Neural cell (in vitro differentiated cells): ENCODE measurements around the gene ERCC5. TPM values are rescaled to one million over a fixed set of nuclear protein-coding genes. Genes with fewer than 3 reads are reported as not detected.
A peak's percentile ranks its signal among the peaks of the same experiment; 100 is the strongest.

Experiments used
- H2AFZ ChIP-seq: fragments of 200-600, 300-800 bp; sonication (generic), shearing (Covaris generic); 2 replicates; pipeline ENCODE4 v1.6.0; 2014; ENCODE audit warnings: low read depth, mild to moderate bottlenecking, antibody characterized with exemption, low read length, moderate library complexity
- H3F3A ChIP-seq: fragments of 200-600 bp; shearing (Covaris generic); 2 replicates; pipeline ENCODE4 v1.6.1; 2016; ENCODE audit warnings: mild to moderate bottlenecking, moderate library complexity, mixed read lengths, antibody characterized with exemption, low read length; ENCODE audit not compliant: insufficient read depth, poor library complexity, severe bottlenecking
- H3K27ac ChIP-seq: fragments of 200-600, 300-800 bp; sonication (generic), shearing (Covaris generic); 2 replicates; pipeline ENCODE4 v1.5.1; 2014; ENCODE audit warnings: mild to moderate bottlenecking, low read length, moderate library complexity
- H3K27me3 ChIP-seq: fragments of 300-800, 200-600 bp; sonication (generic), shearing (Covaris generic); 2 replicates; pipeline ENCODE4 v1.6.0; 2014; ENCODE audit warnings: mild to moderate bottlenecking, low read depth, low read length, moderate library complexity; ENCODE audit not compliant: insufficient read depth
- H3K36me3 ChIP-seq: fragments of 300-800, 200-600 bp; sonication (generic), shearing (Covaris generic); 2 replicates; pipeline ENCODE4 v1.5.1; 2014; ENCODE audit warnings: mild to moderate bottlenecking, antibody characterized with exemption, low read length, moderate library complexity; ENCODE audit not compliant: insufficient read depth
- H3K4me2 ChIP-seq: fragments of 300-800, 200-600 bp; sonication (generic), shearing (Covaris generic); 2 replicates; pipeline ENCODE4 v1.6.0; 2014; ENCODE audit warnings: mild to moderate bottlenecking, low read length
- H3K4me3 ChIP-seq: fragments of 300-800, 200-600 bp; sonication (generic), shearing (Covaris generic); 2 replicates; pipeline ENCODE4 v1.5.1; 2014; ENCODE audit warnings: mild to moderate bottlenecking, low read length, moderate library complexity
- H3K79me2 ChIP-seq: fragments of 200-600 bp; shearing (Covaris generic); replicated peaks from 2 replicates; pipeline ENCODE4 v1.6.0; 2014; ENCODE audit warnings: mild to moderate bottlenecking, low read length, moderate library complexity; ENCODE audit not compliant: insufficient read depth
- H3K9ac ChIP-seq: fragments of 300-800, 200-600 bp; sonication (generic), shearing (Covaris generic); 2 replicates; pipeline ENCODE4 v1.6.1; 2016; ENCODE audit warnings: mild to moderate bottlenecking, low read length, mixed read lengths
- H3K9me2 ChIP-seq: fragments of 200-600 bp; shearing (Covaris generic); 2 replicates; pipeline ENCODE4 v1.6.1; 2016; ENCODE audit warnings: mild to moderate bottlenecking, low read length, mixed read lengths; ENCODE audit not compliant: insufficient read depth
- H3K9me3 ChIP-seq: fragments of 200-600, 300-800 bp; sonication (generic), shearing (Covaris generic); 2 replicates; pipeline ENCODE4 v1.6.1; 2016; ENCODE audit warnings: mild to moderate bottlenecking, mixed run types, low read length, moderate library complexity, mixed read lengths
- H4K20me1 ChIP-seq: fragments of 200-600 bp; shearing (Covaris generic); 2 replicates; pipeline ENCODE4 v1.6.1; 2016; ENCODE audit warnings: mild to moderate bottlenecking, mixed run types; ENCODE audit not compliant: insufficient read depth
- CTCF ChIP-seq: fragments of 450-650 bp; IDR thresholded peaks from 2 replicates; pipeline ENCODE4 v1.5.1; 2014; ENCODE audit warnings: antibody characterized with exemption, mild to moderate bottlenecking, moderate library complexity; ENCODE audit not compliant: poor library complexity, severe bottlenecking
- EZH2 ChIP-seq: fragments of 200-600, 300-800 bp; shearing (Covaris generic), sonication (generic); IDR thresholded peaks from 2 replicates; pipeline ENCODE4 v1.6.1; 2014; ENCODE audit warnings: antibody characterized with exemption, low read length, borderline replicate concordance, mild to moderate bottlenecking; ENCODE audit not compliant: insufficient read depth, poor library complexity, severe bottlenecking
- MXI1 ChIP-seq: fragments of 450-650 bp; conservative IDR thresholded peaks from 2 replicates; pipeline ENCODE4 v1.6.1; 2014; ENCODE audit warnings: antibody characterized with exemption, mild to moderate bottlenecking; ENCODE audit not compliant: poor library complexity, severe bottlenecking
- POLR2AphosphoS5 ChIP-seq: IDR thresholded peaks from 2 replicates; pipeline ENCODE4 v1.6.1; 2012
- RAD21 ChIP-seq: fragments of 450-650 bp; conservative IDR thresholded peaks from 2 replicates; pipeline ENCODE4 v1.6.1; 2014; ENCODE audit warnings: antibody characterized with exemption, mild to moderate bottlenecking, moderate library complexity
- REST ChIP-seq: IDR thresholded peaks from 2 replicates; pipeline ENCODE4 v1.6.1; 2012; ENCODE audit warnings: borderline replicate concordance
- SMC3 ChIP-seq: fragments of 450-650 bp; conservative IDR thresholded peaks from 2 replicates; pipeline ENCODE4 v1.6.1; 2014; ENCODE audit warnings: antibody characterized with exemption, mild to moderate bottlenecking, moderate library complexity; ENCODE audit not compliant: poor library complexity
- TAF1 ChIP-seq: IDR thresholded peaks from 2 replicates; pipeline ENCODE4 v1.6.1; 2012; ENCODE audit warnings: low read depth
- polyA plus RNA-seq: library from polyadenylated mRNA; depleted of rRNA; stranded (reverse); fragments of >200 nt; gene quantifications from 2 replicates; pipeline ENCODE4 v1.2.3, GENCODE V29; 2014

ERCC5 gene
- polyA plus RNA-seq, 1 donor from 2014 or later: 67.5 TPM

GRCh38 chr13:102846261-102847015 is 606 bp downstream of the ERCC5 start:
- H3K4me2 ChIP-seq: peak overlapping the region; percentile 86
- H3K27me3 ChIP-seq: no peaks in the 10 kb centered on the region
- no peaks in the 10 kb centered on the region for H4K20me1 ChIP-seq
- H3K4me3 ChIP-seq: peak overlapping the region; percentile 84
- no peaks in the 10 kb centered on the region for H3K9me2 ChIP-seq
- peak overlapping the region; percentile 97 for H3K27ac ChIP-seq
- no peaks in the 10 kb centered on the region for H3K36me3 ChIP-seq
- H3F3A ChIP-seq: peaks cover 5% of the 10 kb centered on the region
- H2AFZ ChIP-seq: peak overlapping the region; percentile 97
- H3K9ac ChIP-seq: peak overlapping the region; percentile 94
- H3K79me2 ChIP-seq: peaks cover 26% of the 10 kb centered on the region
- TF ChIP-seq TAF1 (peak; percentile 18), POLR2AphosphoS5 (no peak), EZH2 (no peak)
- H3K9me3 ChIP-seq: no peaks in the 10 kb centered on the region

- H3F3A ChIP-seq: peaks cover 5% of the 10 kb centered on the region
- H3K27me3 ChIP-seq: no peaks in the 10 kb centered on the region
- no peaks in the 10 kb centered on the region for H4K20me1 ChIP-seq
- H3K9me2 ChIP-seq: no peaks in the 10 kb centered on the region
- H3K9me3 ChIP-seq: no peaks in the 10 kb centered on the region
- no peaks in the 10 kb centered on the region for H3K36me3 ChIP-seq
- TF ChIP-seq TAF1 (no peak), SMC3 (peak; percentile 82), CTCF (peak; percentile 82), MXI1 (no peak), RAD21 (peak; percentile 83), EZH2 (no peak)
- peak overlapping the region; percentile 84 for H3K4me3 ChIP-seq
- peaks cover 26% of the 10 kb centered on the region for H3K79me2 ChIP-seq
- H3K27ac ChIP-seq: no peak overlapping the region
- H3K4me2 ChIP-seq: peak overlapping the region; percentile 86
- no peak overlapping the region for H2AFZ ChIP-seq
- H3K9ac ChIP-seq: peak overlapping the region; percentile 94
Measured at GRCh38 chr13:102847272-102848234, 1.7 kb downstream of the ERCC5 start.

GRCh38 chr13:102848956-102849355 is 3.1 kb downstream of the ERCC5 start:
- Histone ChIP-seq H4K20me1 (no peaks in the 10 kb centered on the region), H3K9me2 (no peaks in the 10 kb centered on the region), H3K27ac (no peak overlapping the region), H3K9me3 (no peaks in the 10 kb centered on the region), H2AFZ (no peak overlapping the region), H3K36me3 (no peaks in the 10 kb centered on the region), H3K4me2 (no peak overlapping the region), H3K4me3 (no peak overlapping the region), H3K9ac (no peak overlapping the region), H3F3A (peaks cover 5% of the 10 kb centered on the region), H3K79me2 (peaks cover 26% of the 10 kb centered on the region), H3K27me3 (no peaks in the 10 kb centered on the region)
- TF ChIP-seq SMC3: no peak
- TF ChIP-seq REST: no peak
